ENCODE data around the gene ZNF662. TPM values are rescaled to one million over a fixed set of nuclear protein-coding genes. Genes with fewer than 3 reads are reported as not detected.

The ZNF662 gene
- total and polyA plus RNA-seq, 9 of the 15 experiments (the other 6 are each of a cell fraction or from before 2014, with no cell fraction given): 0.07 to 0.55 (median 0.27) TPM

DNA sequence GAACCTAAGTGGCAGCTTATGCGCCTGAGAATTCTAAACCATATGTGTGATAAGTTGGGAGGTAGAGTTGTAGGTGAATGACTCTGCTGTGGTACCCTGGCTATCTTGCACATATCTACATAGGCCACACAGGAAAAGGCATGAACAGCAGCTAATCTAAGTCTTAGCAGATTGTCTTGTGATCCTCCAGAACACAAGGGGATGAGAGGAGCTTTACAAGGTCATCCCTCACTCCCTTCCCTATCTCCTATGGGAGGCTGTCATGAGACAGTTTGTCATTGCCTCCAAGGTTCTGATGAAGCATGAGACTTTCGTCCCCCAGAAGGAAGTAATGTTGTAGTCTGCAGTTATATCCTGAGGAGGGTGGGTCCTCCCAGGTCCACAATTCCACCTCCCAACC is 3.7 kb upstream of the ZNF662 start (continued):
- TF ChIP-seq TCF3 (CRISPR knock-in tag; IDR thresholded peaks at IDR 0.05): peak; percentile 29; the same call in 1 of the 2 replicates
- peak in 1 of 2 experiments; percentile 88; a peak in 2 of 4 replicates for TF ChIP-seq TEAD1 (CRISPR knock-in tag; IDR thresholded peaks at IDR 0.05)
- no peak for TF ChIP-seq ZNF165 (CRISPR knock-in tag; IDR thresholded peaks at IDR 0.05; ENCODE audit: borderline replicate concordance)
- TF ChIP-seq SMAD1 (IDR thresholded peaks at IDR 0.05; ENCODE audit: low read depth, low read length, partially characterized antibody): no peak
- no peak for TF ChIP-seq DNMT1 (IDR thresholded peaks at IDR 0.05)
- TF ChIP-seq ESRRA (IDR thresholded peaks at IDR 0.05; ENCODE audit: borderline replicate concordance, low read depth): peak; percentile 95
- peak; percentile 42; the same call in 1 of the 2 replicates for TF ChIP-seq DMBX1 (CRISPR knock-in tag; IDR thresholded peaks at IDR 0.05; ENCODE audit: borderline replicate concordance)
- TF ChIP-seq, protein P1, sequence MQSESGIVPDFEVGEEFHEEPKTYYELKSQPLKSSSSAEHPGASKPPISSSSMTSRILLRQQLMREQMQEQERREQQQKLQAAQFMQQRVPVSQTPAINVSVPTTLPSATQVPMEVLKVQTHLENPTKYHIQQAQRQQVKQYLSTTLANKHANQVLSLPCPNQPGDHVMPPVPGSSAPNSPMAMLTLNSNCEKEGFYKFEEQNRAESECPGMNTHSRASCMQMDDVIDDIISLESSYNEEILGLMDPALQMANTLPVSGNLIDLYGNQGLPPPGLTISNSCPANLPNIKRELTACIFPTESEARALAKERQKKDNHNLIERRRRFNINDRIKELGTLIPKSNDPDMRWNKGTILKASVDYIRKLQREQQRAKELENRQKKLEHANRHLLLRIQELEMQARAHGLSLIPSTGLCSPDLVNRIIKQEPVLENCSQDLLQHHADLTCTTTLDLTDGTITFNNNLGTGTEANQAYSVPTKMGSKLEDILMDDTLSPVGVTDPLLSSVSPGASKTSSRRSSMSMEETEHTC (IDR thresholded peaks at IDR 0.05): peak; percentile 53; the same call in 1 of the 2 replicates
- no peak for TF ChIP-seq EWSR1 (IDR thresholded peaks at IDR 0.05; ENCODE audit: borderline replicate concordance, low read depth, partially characterized antibody)
- TF ChIP-seq, protein P2, sequence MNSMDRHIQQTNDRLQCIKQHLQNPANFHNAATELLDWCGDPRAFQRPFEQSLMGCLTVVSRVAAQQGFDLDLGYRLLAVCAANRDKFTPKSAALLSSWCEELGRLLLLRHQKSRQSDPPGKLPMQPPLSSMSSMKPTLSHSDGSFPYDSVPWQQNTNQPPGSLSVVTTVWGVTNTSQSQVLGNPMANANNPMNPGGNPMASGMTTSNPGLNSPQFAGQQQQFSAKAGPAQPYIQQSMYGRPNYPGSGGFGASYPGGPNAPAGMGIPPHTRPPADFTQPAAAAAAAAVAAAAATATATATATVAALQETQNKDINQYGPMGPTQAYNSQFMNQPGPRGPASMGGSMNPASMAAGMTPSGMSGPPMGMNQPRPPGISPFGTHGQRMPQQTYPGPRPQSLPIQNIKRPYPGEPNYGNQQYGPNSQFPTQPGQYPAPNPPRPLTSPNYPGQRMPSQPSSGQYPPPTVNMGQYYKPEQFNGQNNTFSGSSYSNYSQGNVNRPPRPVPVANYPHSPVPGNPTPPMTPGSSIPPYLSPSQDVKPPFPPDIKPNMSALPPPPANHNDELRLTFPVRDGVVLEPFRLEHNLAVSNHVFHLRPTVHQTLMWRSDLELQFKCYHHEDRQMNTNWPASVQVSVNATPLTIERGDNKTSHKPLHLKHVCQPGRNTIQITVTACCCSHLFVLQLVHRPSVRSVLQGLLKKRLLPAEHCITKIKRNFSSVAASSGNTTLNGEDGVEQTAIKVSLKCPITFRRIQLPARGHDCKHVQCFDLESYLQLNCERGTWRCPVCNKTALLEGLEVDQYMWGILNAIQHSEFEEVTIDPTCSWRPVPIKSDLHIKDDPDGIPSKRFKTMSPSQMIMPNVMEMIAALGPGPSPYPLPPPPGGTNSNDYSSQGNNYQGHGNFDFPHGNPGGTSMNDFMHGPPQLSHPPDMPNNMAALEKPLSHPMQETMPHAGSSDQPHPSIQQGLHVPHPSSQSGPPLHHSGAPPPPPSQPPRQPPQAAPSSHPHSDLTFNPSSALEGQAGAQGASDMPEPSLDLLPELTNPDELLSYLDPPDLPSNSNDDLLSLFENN (IDR thresholded peaks at IDR 0.05; ENCODE audit: low read depth in 2 of 2, low read length in 2 of 2): 0 out of 4 replicates have a peak, but pooled peaks of 1 of the 2 experiments have one; percentile 15
- TF ChIP-seq, protein P3, sequence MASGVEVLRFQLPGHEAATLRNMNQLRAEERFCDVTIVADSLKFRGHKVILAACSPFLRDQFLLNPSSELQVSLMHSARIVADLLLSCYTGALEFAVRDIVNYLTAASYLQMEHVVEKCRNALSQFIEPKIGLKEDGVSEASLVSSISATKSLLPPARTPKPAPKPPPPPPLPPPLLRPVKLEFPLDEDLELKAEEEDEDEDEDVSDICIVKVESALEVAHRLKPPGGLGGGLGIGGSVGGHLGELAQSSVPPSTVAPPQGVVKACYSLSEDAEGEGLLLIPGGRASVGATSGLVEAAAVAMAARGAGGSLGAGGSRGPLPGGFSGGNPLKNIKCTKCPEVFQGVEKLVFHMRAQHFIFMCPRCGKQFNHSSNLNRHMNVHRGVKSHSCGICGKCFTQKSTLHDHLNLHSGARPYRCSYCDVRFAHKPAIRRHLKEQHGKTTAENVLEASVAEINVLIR (CRISPR knock-in tag; IDR thresholded peaks at IDR 0.05): peak; percentile 43; the same call in 1 of the 2 replicates
- TF ChIP-seq RCOR1 (IDR thresholded peaks at IDR 0.05; ENCODE audit: borderline replicate concordance in 1 of 2, low read depth in 2 of 2, low read length in 2 of 2): 0 out of 4 replicates have a peak, but pooled peaks of 1 of the 2 experiments have one; percentile 46
- TF ChIP-seq, protein P4, sequence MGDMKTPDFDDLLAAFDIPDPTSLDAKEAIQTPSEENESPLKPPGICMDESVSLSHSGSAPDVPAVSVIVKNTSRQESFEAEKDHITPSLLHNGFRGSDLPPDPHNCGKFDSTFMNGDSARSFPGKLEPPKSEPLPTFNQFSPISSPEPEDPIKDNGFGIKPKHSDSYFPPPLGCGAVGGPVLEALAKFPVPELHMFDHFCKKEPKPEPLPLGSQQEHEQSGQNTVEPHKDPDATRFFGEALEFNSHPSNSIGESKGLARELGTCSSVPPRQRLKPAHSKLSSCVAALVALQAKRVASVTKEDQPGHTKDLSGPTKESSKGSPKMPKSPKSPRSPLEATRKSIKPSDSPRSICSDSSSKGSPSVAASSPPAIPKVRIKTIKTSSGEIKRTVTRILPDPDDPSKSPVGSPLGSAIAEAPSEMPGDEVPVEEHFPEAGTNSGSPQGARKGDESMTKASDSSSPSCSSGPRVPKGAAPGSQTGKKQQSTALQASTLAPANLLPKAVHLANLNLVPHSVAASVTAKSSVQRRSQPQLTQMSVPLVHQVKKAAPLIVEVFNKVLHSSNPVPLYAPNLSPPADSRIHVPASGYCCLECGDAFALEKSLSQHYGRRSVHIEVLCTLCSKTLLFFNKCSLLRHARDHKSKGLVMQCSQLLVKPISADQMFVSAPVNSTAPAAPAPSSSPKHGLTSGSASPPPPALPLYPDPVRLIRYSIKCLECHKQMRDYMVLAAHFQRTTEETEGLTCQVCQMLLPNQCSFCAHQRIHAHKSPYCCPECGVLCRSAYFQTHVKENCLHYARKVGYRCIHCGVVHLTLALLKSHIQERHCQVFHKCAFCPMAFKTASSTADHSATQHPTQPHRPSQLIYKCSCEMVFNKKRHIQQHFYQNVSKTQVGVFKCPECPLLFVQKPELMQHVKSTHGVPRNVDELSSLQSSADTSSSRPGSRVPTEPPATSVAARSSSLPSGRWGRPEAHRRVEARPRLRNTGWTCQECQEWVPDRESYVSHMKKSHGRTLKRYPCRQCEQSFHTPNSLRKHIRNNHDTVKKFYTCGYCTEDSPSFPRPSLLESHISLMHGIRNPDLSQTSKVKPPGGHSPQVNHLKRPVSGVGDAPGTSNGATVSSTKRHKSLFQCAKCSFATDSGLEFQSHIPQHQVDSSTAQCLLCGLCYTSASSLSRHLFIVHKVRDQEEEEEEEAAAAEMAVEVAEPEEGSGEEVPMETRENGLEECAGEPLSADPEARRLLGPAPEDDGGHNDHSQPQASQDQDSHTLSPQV (IDR thresholded peaks at IDR 0.05): no peak

All from K562 (cell line).